Immature natural killer cell (primary cell): ENCODE measurements around the gene SYNE3. TPM values are rescaled to one million over a fixed set of nuclear protein-coding genes. Genes with fewer than 3 reads are reported as not detected.

Source experiments
- DNase-seq, 3 donors: peaks; one replicate each; pipeline ENCODE4 v3.0.0; 2022; ENCODE audit warnings: mixed read lengths in 1 of 3
- H3K27ac Mint-ChIP-seq, 6 donors: one replicate each; pipeline ENCODE4 v1.8.0; 2020; ENCODE audit warnings: mixed read lengths in 6 of 6, mild to moderate bottlenecking in 5 of 6, inconsistent platforms in 4 of 6, moderate library complexity in 3 of 6
- H3K27me3 Mint-ChIP-seq, 3 donors: one replicate each; pipeline ENCODE4 v1.8.0; 2020 to 2021; ENCODE audit warnings: low read depth in 3 of 3, mild to moderate bottlenecking in 3 of 3, mixed read lengths in 3 of 3, moderate library complexity in 3 of 3, inconsistent platforms in 1 of 3
- H3K36me3 Mint-ChIP-seq, 3 donors: one replicate each; pipeline ENCODE4 v1.8.0; 2020; ENCODE audit warnings: mixed read lengths in 3 of 3, inconsistent platforms in 2 of 3, mild to moderate bottlenecking in 2 of 3
- H3K4me1 Mint-ChIP-seq, 2 donors: one replicate each; pipeline ENCODE4 v1.8.0; 2020; ENCODE audit warnings: inconsistent platforms in 2 of 2, mild to moderate bottlenecking in 2 of 2, mixed read lengths in 2 of 2, moderate library complexity in 1 of 2
- H3K4me3 Mint-ChIP-seq, 5 donors: one replicate each; pipeline ENCODE4 v1.8.0; 2020; ENCODE audit warnings: mild to moderate bottlenecking in 5 of 5, mixed read lengths in 5 of 5, inconsistent platforms in 3 of 5, moderate library complexity in 3 of 5
- H3K9me3 Mint-ChIP-seq, 6 donors: one replicate each; pipeline ENCODE4 v1.8.0; 2020; ENCODE audit warnings: mild to moderate bottlenecking in 6 of 6, mixed read lengths in 6 of 6, inconsistent platforms in 4 of 6, moderate library complexity in 3 of 6
- polyA plus RNA-seq, 3 donors: library from polyadenylated mRNA; unstranded; fragments of 300-500 nt; fragmentation: Illumina TruSeq; gene quantifications; one replicate each; pipeline ENCODE4 v1.2.3, GENCODE V29; 2021

Gene SYNE3
- polyA plus RNA-seq, result 1 to 10 TPM in 2 of 3 donors, not detected in 1; 1.0 to 1.4 TPM

- Mint-ChIP-seq H3K36me3 (no peaks in the 10 kb centered on the region), H3K27ac (peak within 1 kb of the TSS; percentile 87 to 96 (median 92)), H3K9me3 (no peaks in the 10 kb centered on the region), H3K4me3 (peak within 1 kb of the TSS; percentile 85 to 91 (median 90)), H3K4me1 (peaks cover 51 to 52% of the 10 kb centered on the region in 2 donors), H3K27me3 (no peaks in the 10 kb centered on the region)
- peak in 1 of 3 donors; percentile 45 for DNase-seq
Observed at GRCh38 chr14:95516554-95517181, at the start of gene SYNE3. Gene SYNE3, minus strand, starts transcription at chr14:95516650. Its CDS starts 40,829 bp downstream, at chr14:95475821.

- peaks cover 0 to 11% (median 0%) of the 10 kb centered on the region in 3 donors for H3K27me3 Mint-ChIP-seq
- H3K27ac Mint-ChIP-seq, result no peak overlapping the region
- DNase-seq, result no peak
- H3K36me3 Mint-ChIP-seq, result no peaks in the 10 kb centered on the region
- no peak overlapping the region for H3K4me3 Mint-ChIP-seq
- H3K9me3 Mint-ChIP-seq, result no peaks in the 10 kb centered on the region
- peaks cover 3 to 6% of the 10 kb centered on the region in 2 donors for H3K4me1 Mint-ChIP-seq
Observed at GRCh38 chr14:95564060-95564459, 47.6 kb upstream of the SYNE3 start.

- Mint-ChIP-seq H3K4me1 (peaks cover 3 to 6% of the 10 kb centered on the region in 2 donors), H3K27me3 (peaks cover 0 to 11% (median 0%) of the 10 kb centered on the region in 3 donors), H3K27ac (no peak overlapping the region), H3K36me3 (no peaks in the 10 kb centered on the region), H3K9me3 (no peaks in the 10 kb centered on the region), H3K4me3 (no peak overlapping the region)
- no peak for DNase-seq
Observed at GRCh38 chr14:95562892-95563685, 46.6 kb upstream of the SYNE3 start.

- peak; percentile 41 to 64 (median 52) for DNase-seq
- no peaks in the 10 kb centered on the region for H3K36me3 Mint-ChIP-seq
- H3K27ac Mint-ChIP-seq, result no peak overlapping the region
- no peaks in the 10 kb centered on the region for H3K9me3 Mint-ChIP-seq
- peaks cover 0 to 11% (median 0%) of the 10 kb centered on the region in 3 donors for H3K27me3 Mint-ChIP-seq
- peaks cover 3 to 6% of the 10 kb centered on the region in 2 donors for H3K4me1 Mint-ChIP-seq
- H3K4me3 Mint-ChIP-seq, result no peak overlapping the region
Observed at GRCh38 chr14:95561001-95561412, 44.6 kb upstream of the SYNE3 start.

GRCh38 chr14:95559203-95559602 lies 42.8 kb upstream of the SYNE3 start:
- no peak for DNase-seq
- Mint-ChIP-seq H3K4me3 (no peak overlapping the region), H3K27ac (no peak overlapping the region)

GRCh38 chr14:95557832-95558231 lies 41.4 kb upstream of the SYNE3 start:
- H3K4me3 Mint-ChIP-seq, result no peak overlapping the region
- peaks cover 0 to 11% (median 0%) of the 10 kb centered on the region in 3 donors for H3K27me3 Mint-ChIP-seq
- no peaks in the 10 kb centered on the region for H3K9me3 Mint-ChIP-seq
- no peaks in the 10 kb centered on the region for H3K36me3 Mint-ChIP-seq
- DNase-seq, result no peak
- H3K4me1 Mint-ChIP-seq, result peaks cover 3 to 6% of the 10 kb centered on the region in 2 donors
- H3K27ac Mint-ChIP-seq, result no peak overlapping the region

More at GRCh38 chr14:95559203-95559602, 42.8 kb upstream of the SYNE3 start:
- H3K36me3 Mint-ChIP-seq, result no peaks in the 10 kb centered on the region
- no peaks in the 10 kb centered on the region for H3K9me3 Mint-ChIP-seq
- peaks cover 0 to 11% (median 0%) of the 10 kb centered on the region in 3 donors for H3K27me3 Mint-ChIP-seq
- peaks cover 3 to 6% of the 10 kb centered on the region in 2 donors for H3K4me1 Mint-ChIP-seq

GRCh38 chr14:95557291-95557690 lies 40.8 kb upstream of the SYNE3 start:
- Mint-ChIP-seq H3K4me3 (no peak overlapping the region), H3K9me3 (no peaks in the 10 kb centered on the region), H3K36me3 (no peaks in the 10 kb centered on the region), H3K4me1 (peaks cover 3 to 6% of the 10 kb centered on the region in 2 donors), H3K27me3 (peaks cover 0 to 7% (median 0%) of the 10 kb centered on the region in 3 donors), H3K27ac (no peak overlapping the region)
- no peak for DNase-seq

GRCh38 chr14:95555053-95555452 lies 38.6 kb upstream of the SYNE3 start:
- H3K27ac Mint-ChIP-seq, result no peak overlapping the region
- no peak for DNase-seq
- no peak overlapping the region for H3K4me3 Mint-ChIP-seq
- H3K4me1 Mint-ChIP-seq, result no peaks in the 10 kb centered on the region
- no peaks in the 10 kb centered on the region for H3K9me3 Mint-ChIP-seq
- H3K36me3 Mint-ChIP-seq, result peaks cover 0 to 4% (median 3%) of the 10 kb centered on the region in 3 donors
- H3K27me3 Mint-ChIP-seq, result peaks cover 0 to 3% (median 0%) of the 10 kb centered on the region in 3 donors

- DNase-seq, result no peak
- Mint-ChIP-seq H3K36me3 (peaks cover 0 to 8% (median 3%) of the 10 kb centered on the region in 3 donors), H3K27ac (no peak overlapping the region), H3K4me3 (no peak overlapping the region), H3K9me3 (no peaks in the 10 kb centered on the region), H3K27me3 (no peaks in the 10 kb centered on the region), H3K4me1 (peaks cover under 1 to 4% of the 10 kb centered on the region in 2 donors)
Observed at GRCh38 chr14:95553141-95553540, 36.7 kb upstream of the SYNE3 start.

GRCh38 chr14:95551435-95551834 lies 35.0 kb upstream of the SYNE3 start:
- Mint-ChIP-seq H3K27ac (no peak overlapping the region), H3K36me3 (peaks cover 0 to 8% (median 3%) of the 10 kb centered on the region in 3 donors), H3K4me3 (no peak overlapping the region), H3K9me3 (no peaks in the 10 kb centered on the region), H3K27me3 (no peaks in the 10 kb centered on the region), H3K4me1 (peaks cover 15 to 21% of the 10 kb centered on the region in 2 donors)
- DNase-seq, result no peak

- no peak overlapping the region for H3K4me3 Mint-ChIP-seq
- DNase-seq, result no peak
- no peaks in the 10 kb centered on the region for H3K9me3 Mint-ChIP-seq
- H3K27me3 Mint-ChIP-seq, result no peaks in the 10 kb centered on the region
- no peak overlapping the region for H3K27ac Mint-ChIP-seq
- peaks cover 1 to 8% (median 3%) of the 10 kb centered on the region in 3 donors for H3K36me3 Mint-ChIP-seq
- peaks cover 18 to 30% of the 10 kb centered on the region in 2 donors for H3K4me1 Mint-ChIP-seq
Observed at GRCh38 chr14:95549656-95550585, 33.5 kb upstream of the SYNE3 start.

- Mint-ChIP-seq H3K4me1 (peaks cover 18 to 30% of the 10 kb centered on the region in 2 donors), H3K9me3 (no peaks in the 10 kb centered on the region), H3K27me3 (no peaks in the 10 kb centered on the region), H3K27ac (no peak overlapping the region), H3K36me3 (peaks cover 3 to 8% (median 3%) of the 10 kb centered on the region in 3 donors), H3K4me3 (no peak overlapping the region)
- DNase-seq, result no peak
Observed at GRCh38 chr14:95548328-95548929, 32.0 kb upstream of the SYNE3 start.
